ENCODE data around the gene AFTPH.
A peak's percentile ranks its signal among the peaks of the same experiment; 100 is the strongest.

Gene AFTPH

GRCh38 chr2:64523666-64524603, at the start of gene AFTPH:
Gene AFTPH, plus strand, starts transcription at chr2:64524328. Its CDS starts 27,147 bp downstream, at chr2:64551475.
- peak; percentile 96 for DNase-seq (ENCODE audit: low read depth)

GRCh38 chr2:64474636-64475035, 49.5 kb upstream of the AFTPH start:
- no peak for DNase-seq (ENCODE audit: low read depth)

- no peak for DNase-seq (ENCODE audit: low read depth)
Observed at GRCh38 chr2:64477037-64477436, 47.1 kb upstream of the AFTPH start.

- no peak for DNase-seq (ENCODE audit: low read depth)
Observed at GRCh38 chr2:64477979-64478378, 46.1 kb upstream of the AFTPH start.

- no peak for DNase-seq (ENCODE audit: low read depth)
Observed at GRCh38 chr2:64478502-64479230, 45.5 kb upstream of the AFTPH start.

- DNase-seq (ENCODE audit: low read depth), result no peak
Observed at GRCh38 chr2:64479259-64480117, 44.6 kb upstream of the AFTPH start.

GRCh38 chr2:64481665-64482064, 42.5 kb upstream of the AFTPH start:
- no peak for DNase-seq (ENCODE audit: low read depth)

GRCh38 chr2:64482243-64482642, 41.9 kb upstream of the AFTPH start:
- DNase-seq (ENCODE audit: low read depth), result no peak

- DNase-seq (ENCODE audit: low read depth), result no peak
Observed at GRCh38 chr2:64482765-64483504, 41.2 kb upstream of the AFTPH start.

GRCh38 chr2:64485331-64485730, 38.8 kb upstream of the AFTPH start:
- no peak for DNase-seq (ENCODE audit: low read depth)

- peak; percentile 27 for DNase-seq (ENCODE audit: low read depth)
Observed at GRCh38 chr2:64485961-64486360, 38.2 kb upstream of the AFTPH start.

- no peak for DNase-seq (ENCODE audit: low read depth)
Observed at GRCh38 chr2:64487256-64488049, 36.7 kb upstream of the AFTPH start.

- peak; percentile 21 for DNase-seq (ENCODE audit: low read depth)
Observed at GRCh38 chr2:64488050-64488974, 35.8 kb upstream of the AFTPH start.

- DNase-seq (ENCODE audit: low read depth), result no peak
Observed at GRCh38 chr2:64489081-64489751, 34.9 kb upstream of the AFTPH start.

GRCh38 chr2:64491426-64491825, 32.7 kb upstream of the AFTPH start:
- no peak for DNase-seq (ENCODE audit: low read depth)

GRCh38 chr2:64492272-64492671, 31.9 kb upstream of the AFTPH start:
- no peak for DNase-seq (ENCODE audit: low read depth)

GRCh38 chr2:64492821-64493220, 31.3 kb upstream of the AFTPH start:
- no peak for DNase-seq (ENCODE audit: low read depth)

- DNase-seq (ENCODE audit: low read depth), result no peak
Observed at GRCh38 chr2:64493788-64494187, 30.3 kb upstream of the AFTPH start.

GRCh38 chr2:64498438-64498837, 25.7 kb upstream of the AFTPH start:
- no peak for DNase-seq (ENCODE audit: low read depth)
